ENCODE results near the gene RPTOR.

Gene RPTOR

DNA sequence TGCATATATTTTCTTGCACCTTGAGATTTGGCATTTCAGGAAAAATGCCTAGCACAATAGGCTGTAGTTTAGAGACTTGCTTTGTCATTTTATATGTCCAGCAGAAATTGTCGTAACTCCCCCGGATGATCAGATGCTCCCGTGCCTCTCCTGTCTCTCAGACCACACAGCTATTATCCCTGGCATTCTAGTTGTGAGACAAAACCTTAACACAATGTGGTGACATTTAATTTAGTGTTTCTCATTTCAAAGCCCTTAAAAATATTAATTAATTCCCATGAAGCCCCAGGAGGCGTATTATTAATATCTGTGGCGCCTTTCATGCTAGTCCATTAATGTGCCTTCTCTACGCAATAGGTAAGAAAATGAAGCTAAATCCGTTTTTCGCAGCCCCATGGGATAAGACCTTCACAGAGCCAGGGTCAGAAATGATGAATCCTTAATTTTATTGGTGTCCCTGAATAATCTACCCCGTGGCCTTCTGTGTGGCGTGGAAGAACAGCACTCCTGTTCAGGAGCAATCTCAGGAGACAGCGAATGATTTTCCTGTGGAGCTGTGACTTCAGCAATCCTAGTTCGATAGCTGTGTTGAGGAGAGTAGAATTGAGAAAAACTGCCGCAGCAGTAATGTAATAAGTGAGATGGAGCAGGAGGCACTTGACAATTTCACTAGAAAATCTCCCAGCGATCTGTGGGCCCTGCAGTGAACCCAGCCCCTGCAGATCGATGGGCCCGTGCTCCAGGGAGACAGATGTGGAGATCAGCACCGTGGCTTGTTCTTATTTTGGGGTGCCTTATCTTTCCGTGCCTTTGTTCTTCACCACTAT is 157.9 kb downstream of the RPTOR start:
- no CpG with 5 or more reads among the region's 18 CpGs for WGBS (ENCODE audit: extremely low coverage, insufficient coverage, low lambda C conversion rate)
- Histone ChIP-seq H2BK120ac (ENCODE audit: low read depth, low read length) (no peak overlapping the region), H3K56ac (ENCODE audit: low read length) (no peak overlapping the region), H4K5ac (ENCODE audit: low read length) (no peak overlapping the region), H3K36me3 (ENCODE audit: control insufficient read depth, insufficient read depth, low read length) (no peaks in the 10 kb centered on the region), H2AK5ac (ENCODE audit: low read length) (no peak overlapping the region), H2BK5ac (ENCODE audit: low read length) (no peak overlapping the region), H3K4ac (ENCODE audit: low read depth, low read length) (no peak overlapping the region), H3K9ac (ENCODE audit: low read length) (no peak overlapping the region), H3K4me3 (ENCODE audit: low read length) (no peak overlapping the region), H2BK15ac (replicated peaks; ENCODE audit: low read depth) (no peak overlapping the region), H3K23ac (ENCODE audit: low read length) (no peak overlapping the region), H3K79me2 (ENCODE audit: control insufficient read depth, insufficient read depth, low read length) (peaks cover 16% of the 10 kb centered on the region), H3K27me3 (ENCODE audit: insufficient read depth, low read length, poor library complexity) (no peaks in the 10 kb centered on the region), H3K4me2 (ENCODE audit: low read length) (no peak overlapping the region), H3K4me1 (ENCODE audit: control insufficient read depth, low read depth, low read length) (peaks cover 18% of the 10 kb centered on the region), H4K8ac (ENCODE audit: low read depth, low read length) (no peak overlapping the region), H3K27ac (ENCODE audit: low read depth, low read length) (peak overlapping the region; percentile 27), H3K18ac (ENCODE audit: low read length) (no peak overlapping the region), H3K79me1 (ENCODE audit: low read length) (peaks cover 27% of the 10 kb centered on the region)
- no peak for DNase-seq

DNA sequence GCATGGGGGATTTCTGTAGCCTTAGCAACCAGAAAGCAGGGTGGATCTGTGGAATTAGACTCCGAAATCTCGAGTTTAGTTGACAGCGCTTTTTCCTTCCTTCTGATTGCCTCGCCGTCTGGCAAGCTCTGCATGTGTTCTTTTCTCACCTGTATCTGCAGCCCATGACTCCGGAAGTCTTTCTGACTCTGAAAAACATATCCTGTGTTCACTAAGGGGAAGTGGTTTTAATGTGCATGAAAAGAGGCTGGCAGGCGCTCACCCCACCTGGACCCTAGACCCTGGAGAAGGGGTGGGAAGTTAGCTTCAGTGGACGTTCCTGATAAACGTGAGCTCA is 158.5 kb downstream of the RPTOR start:
- H4K5ac ChIP-seq (ENCODE audit: low read length) = no peak overlapping the region
- H2BK15ac ChIP-seq (replicated peaks; ENCODE audit: low read depth) = no peak overlapping the region
- H3K4me1 ChIP-seq (ENCODE audit: control insufficient read depth, low read depth, low read length) = peaks cover 14% of the 10 kb centered on the region
- H3K4me3 ChIP-seq (ENCODE audit: low read length) = no peak overlapping the region
- no peak overlapping the region for H2BK120ac ChIP-seq (ENCODE audit: low read depth, low read length)
- no peak overlapping the region for H2AK5ac ChIP-seq (ENCODE audit: low read length)
- no peak overlapping the region for H3K23ac ChIP-seq (ENCODE audit: low read length)
- peaks cover 16% of the 10 kb centered on the region for H3K79me2 ChIP-seq (ENCODE audit: control insufficient read depth, insufficient read depth, low read length)
- no peak overlapping the region for H3K9ac ChIP-seq (ENCODE audit: low read length)
- no peak overlapping the region for H4K8ac ChIP-seq (ENCODE audit: low read depth, low read length)
- no peak overlapping the region for H3K4ac ChIP-seq (ENCODE audit: low read depth, low read length)
- no peak overlapping the region for H2BK5ac ChIP-seq (ENCODE audit: low read length)
- H3K79me1 ChIP-seq (ENCODE audit: low read length) = peaks cover 25% of the 10 kb centered on the region
- no peaks in the 10 kb centered on the region for H3K36me3 ChIP-seq (ENCODE audit: control insufficient read depth, insufficient read depth, low read length)
- peak overlapping the region; percentile 7 for H3K27ac ChIP-seq (ENCODE audit: low read depth, low read length)
- H3K27me3 ChIP-seq (ENCODE audit: insufficient read depth, low read length, poor library complexity) = no peaks in the 10 kb centered on the region
- no peak overlapping the region for H3K4me2 ChIP-seq (ENCODE audit: low read length)
- WGBS (ENCODE audit: extremely low coverage, insufficient coverage, low lambda C conversion rate) = no CpG with 5 or more reads among the region's 9 CpGs
- H3K18ac ChIP-seq (ENCODE audit: low read length) = no peak overlapping the region
- peak; percentile 71 for DNase-seq
- no peak overlapping the region for H3K56ac ChIP-seq (ENCODE audit: low read length)

DNA sequence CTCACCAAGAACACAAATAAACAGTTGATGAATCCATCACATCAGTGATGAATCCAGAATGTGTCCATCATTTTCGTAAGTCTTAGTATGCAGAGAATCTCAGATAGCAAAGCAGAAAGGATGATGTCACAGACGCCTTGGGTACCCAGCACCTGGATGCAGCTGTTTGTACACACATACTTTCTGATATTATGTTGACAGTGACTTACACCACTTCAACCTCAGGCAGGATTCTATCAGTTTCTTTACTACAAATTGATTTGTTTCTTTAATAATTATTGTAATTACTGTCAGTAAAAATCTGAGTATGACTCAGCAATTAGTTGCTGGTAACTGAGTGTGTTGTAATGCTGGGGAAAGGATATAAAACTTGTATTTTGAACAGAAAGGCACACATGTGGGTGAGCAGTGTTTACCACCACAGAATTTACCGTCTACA is 159.8 kb downstream of the RPTOR start:
- Histone ChIP-seq H3K27ac (ENCODE audit: low read depth, low read length) (no peak overlapping the region), H4K8ac (ENCODE audit: low read depth, low read length) (no peak overlapping the region), H3K56ac (ENCODE audit: low read length) (no peak overlapping the region), H3K79me2 (ENCODE audit: control insufficient read depth, insufficient read depth, low read length) (peaks cover 16% of the 10 kb centered on the region), H3K23ac (ENCODE audit: low read length) (no peak overlapping the region), H2AK5ac (ENCODE audit: low read length) (no peak overlapping the region), H4K5ac (ENCODE audit: low read length) (no peak overlapping the region), H2BK5ac (ENCODE audit: low read length) (no peak overlapping the region), H3K27me3 (ENCODE audit: insufficient read depth, low read length, poor library complexity) (no peaks in the 10 kb centered on the region), H2BK120ac (ENCODE audit: low read depth, low read length) (no peak overlapping the region), H3K4me2 (ENCODE audit: low read length) (no peak overlapping the region), H2BK15ac (replicated peaks; ENCODE audit: low read depth) (no peak overlapping the region), H3K4ac (ENCODE audit: low read depth, low read length) (no peak overlapping the region), H3K4me1 (ENCODE audit: control insufficient read depth, low read depth, low read length) (peaks cover 13% of the 10 kb centered on the region), H3K36me3 (ENCODE audit: control insufficient read depth, insufficient read depth, low read length) (no peaks in the 10 kb centered on the region), H3K79me1 (ENCODE audit: low read length) (peaks cover 26% of the 10 kb centered on the region), H3K18ac (ENCODE audit: low read length) (no peak overlapping the region), H3K4me3 (ENCODE audit: low read length) (no peak overlapping the region), H3K9ac (ENCODE audit: low read length) (no peak overlapping the region)
- no peak for DNase-seq
- WGBS (ENCODE audit: extremely low coverage, insufficient coverage, low lambda C conversion rate) = no CpG with 5 or more reads among the region's 3 CpGs

- H3K4me1 ChIP-seq (ENCODE audit: control insufficient read depth, low read depth, low read length) = peaks cover 13% of the 10 kb centered on the region
- no peak for DNase-seq
- no peak overlapping the region for H2BK15ac ChIP-seq (replicated peaks; ENCODE audit: low read depth)
- H3K79me1 ChIP-seq (ENCODE audit: low read length) = peaks cover 24% of the 10 kb centered on the region
- no peak overlapping the region for H4K5ac ChIP-seq (ENCODE audit: low read length)
- no peak overlapping the region for H3K18ac ChIP-seq (ENCODE audit: low read length)
- H3K27me3 ChIP-seq (ENCODE audit: insufficient read depth, low read length, poor library complexity) = no peaks in the 10 kb centered on the region
- H3K27ac ChIP-seq (ENCODE audit: low read depth, low read length) = no peak overlapping the region
- H3K56ac ChIP-seq (ENCODE audit: low read length) = no peak overlapping the region
- no peak overlapping the region for H3K9ac ChIP-seq (ENCODE audit: low read length)
- no peak overlapping the region for H3K4me2 ChIP-seq (ENCODE audit: low read length)
- no peak overlapping the region for H3K4me3 ChIP-seq (ENCODE audit: low read length)
- H3K4ac ChIP-seq (ENCODE audit: low read depth, low read length) = no peak overlapping the region
- H2BK120ac ChIP-seq (ENCODE audit: low read depth, low read length) = no peak overlapping the region
- H2BK5ac ChIP-seq (ENCODE audit: low read length) = no peak overlapping the region
- no peak overlapping the region for H3K23ac ChIP-seq (ENCODE audit: low read length)
- no CpG with 5 or more reads among the region's 13 CpGs for WGBS (ENCODE audit: extremely low coverage, insufficient coverage, low lambda C conversion rate)
- H3K36me3 ChIP-seq (ENCODE audit: control insufficient read depth, insufficient read depth, low read length) = no peaks in the 10 kb centered on the region
- H2AK5ac ChIP-seq (ENCODE audit: low read length) = no peak overlapping the region
- H4K8ac ChIP-seq (ENCODE audit: low read depth, low read length) = no peak overlapping the region
- peaks cover 13% of the 10 kb centered on the region for H3K79me2 ChIP-seq (ENCODE audit: control insufficient read depth, insufficient read depth, low read length)
These were observed 160.3 kb downstream of the RPTOR start for GRCh38 chr17:80704894-80705293.

DNA sequence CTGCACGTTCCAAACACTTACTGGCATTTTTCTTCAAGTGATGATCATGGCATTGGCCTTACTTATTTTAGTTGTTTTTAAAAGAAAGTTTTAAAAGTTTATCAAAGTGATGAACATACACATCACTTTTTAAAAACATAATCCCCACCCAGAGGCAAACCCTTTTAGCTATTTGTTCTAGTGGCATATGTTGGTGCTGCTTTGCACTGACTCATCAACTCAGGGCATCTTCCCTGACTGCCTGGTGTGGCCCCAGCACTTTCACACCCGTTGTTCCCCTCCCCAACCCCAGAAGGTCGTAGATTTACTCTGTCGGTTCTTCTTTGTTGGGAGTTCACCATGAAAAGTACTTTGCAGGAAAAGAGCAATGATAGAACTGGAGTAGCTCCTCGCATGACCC is 161.3 kb downstream of the RPTOR start:
- WGBS (ENCODE audit: extremely low coverage, insufficient coverage, low lambda C conversion rate) = no CpG with 5 or more reads among the region's 5 CpGs
- Histone ChIP-seq H3K4me1 (ENCODE audit: control insufficient read depth, low read depth, low read length) (peaks cover 13% of the 10 kb centered on the region), H3K27me3 (ENCODE audit: insufficient read depth, low read length, poor library complexity) (no peaks in the 10 kb centered on the region), H3K4ac (ENCODE audit: low read depth, low read length) (no peak overlapping the region), H3K18ac (ENCODE audit: low read length) (no peak overlapping the region), H3K56ac (ENCODE audit: low read length) (peak overlapping the region; percentile 11), H3K4me2 (ENCODE audit: low read length) (no peak overlapping the region), H3K4me3 (ENCODE audit: low read length) (no peak overlapping the region), H4K8ac (ENCODE audit: low read depth, low read length) (no peak overlapping the region), H3K79me1 (ENCODE audit: low read length) (peaks cover 20% of the 10 kb centered on the region), H2BK120ac (ENCODE audit: low read depth, low read length) (no peak overlapping the region), H2AK5ac (ENCODE audit: low read length) (no peak overlapping the region), H3K79me2 (ENCODE audit: control insufficient read depth, insufficient read depth, low read length) (peaks cover 8% of the 10 kb centered on the region), H3K36me3 (ENCODE audit: control insufficient read depth, insufficient read depth, low read length) (no peaks in the 10 kb centered on the region), H3K23ac (ENCODE audit: low read length) (no peak overlapping the region), H4K5ac (ENCODE audit: low read length) (no peak overlapping the region), H2BK15ac (replicated peaks; ENCODE audit: low read depth) (no peak overlapping the region), H3K9ac (ENCODE audit: low read length) (no peak overlapping the region), H2BK5ac (ENCODE audit: low read length) (no peak overlapping the region), H3K27ac (ENCODE audit: low read depth, low read length) (peak overlapping the region; percentile 60)
- peak; percentile 34 for DNase-seq

- Histone ChIP-seq H4K8ac (ENCODE audit: low read depth, low read length) (no peak overlapping the region), H4K5ac (ENCODE audit: low read length) (no peak overlapping the region), H3K79me2 (ENCODE audit: control insufficient read depth, insufficient read depth, low read length) (peaks cover 5% of the 10 kb centered on the region), H3K4me1 (ENCODE audit: control insufficient read depth, low read depth, low read length) (peaks cover 13% of the 10 kb centered on the region), H3K36me3 (ENCODE audit: control insufficient read depth, insufficient read depth, low read length) (no peaks in the 10 kb centered on the region), H3K23ac (ENCODE audit: low read length) (no peak overlapping the region), H3K4me2 (ENCODE audit: low read length) (no peak overlapping the region), H2BK120ac (ENCODE audit: low read depth, low read length) (no peak overlapping the region), H3K27ac (ENCODE audit: low read depth, low read length) (peak overlapping the region; percentile 60), H2BK5ac (ENCODE audit: low read length) (no peak overlapping the region), H2BK15ac (replicated peaks; ENCODE audit: low read depth) (no peak overlapping the region), H2AK5ac (ENCODE audit: low read length) (no peak overlapping the region), H3K4ac (ENCODE audit: low read depth, low read length) (no peak overlapping the region), H3K79me1 (ENCODE audit: low read length) (peaks cover 19% of the 10 kb centered on the region), H3K27me3 (ENCODE audit: insufficient read depth, low read length, poor library complexity) (no peaks in the 10 kb centered on the region), H3K56ac (ENCODE audit: low read length) (peak overlapping the region; percentile 11), H3K18ac (ENCODE audit: low read length) (no peak overlapping the region), H3K4me3 (ENCODE audit: low read length) (no peak overlapping the region), H3K9ac (ENCODE audit: low read length) (no peak overlapping the region)
- peak; percentile 81 for DNase-seq
- WGBS (ENCODE audit: extremely low coverage, insufficient coverage, low lambda C conversion rate) = no CpG with 5 or more reads among the region's 5 CpGs
These were observed 161.8 kb downstream of the RPTOR start for GRCh38 chr17:80706463-80706867.

Measured in mesendoderm (in vitro differentiated cells).